GM10266 (cell line): Measurements from ENCODE around the gene ERGIC3.

Source experiments
- DNase-seq: peaks from one replicate; pipeline ENCODE4 v3.0.0; 2012; ENCODE audit errors: extremely low spot score
- CTCF ChIP-seq: IDR thresholded peaks from 2 replicates; pipeline ENCODE4 v1.5.1; 2012; ENCODE audit warnings: mild to moderate bottlenecking, low read depth; ENCODE audit not compliant: control insufficient read depth, insufficient read depth; ENCODE audit errors: missing control alignments

The ERGIC3 gene

GRCh38 chr20:35586751-35587425 is 45.0 kb downstream of the ERGIC3 start:
- TF ChIP-seq CTCF: no peak
- no peak for DNase-seq

DNA sequence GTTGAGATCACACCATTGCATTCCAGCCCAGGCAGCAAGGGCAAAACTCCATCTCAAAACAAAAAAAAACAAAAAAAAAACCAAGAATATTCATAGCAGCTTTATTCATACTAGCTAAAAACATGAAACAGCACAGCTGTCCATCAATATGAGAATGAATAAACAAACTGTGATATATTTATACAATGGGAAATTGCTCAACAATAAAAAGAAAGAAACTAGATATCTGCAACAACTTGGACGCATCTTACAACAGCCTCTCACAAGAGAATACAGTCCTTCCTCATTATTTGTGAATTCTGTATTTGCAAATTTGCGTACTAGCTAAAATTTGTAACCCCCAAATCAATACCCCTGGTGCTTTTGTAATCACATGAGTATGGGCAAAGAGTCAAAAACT is 45.6 kb downstream of the ERGIC3 start:
- TF ChIP-seq CTCF: no peak

DNA sequence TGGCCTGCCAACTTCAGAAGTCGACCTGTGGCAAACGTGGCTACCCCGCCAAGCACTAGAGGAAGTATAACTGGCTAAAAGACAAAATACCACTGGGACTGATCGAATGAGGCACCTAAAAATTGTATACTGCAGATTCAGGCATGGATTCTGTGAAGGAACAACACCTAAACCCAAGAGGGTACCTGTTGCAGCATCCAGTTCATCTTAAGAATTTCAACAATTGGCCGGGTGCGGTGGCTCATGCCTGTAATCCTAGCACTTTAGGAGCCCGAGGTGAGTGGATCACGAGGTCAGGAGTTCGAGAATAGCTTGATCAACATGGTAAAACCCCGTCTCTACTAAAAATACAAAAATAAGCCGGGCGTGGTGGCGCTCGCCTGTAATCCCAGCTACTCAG is 46.5 kb downstream of the ERGIC3 start:
- TF ChIP-seq CTCF: no peak
- no peak for DNase-seq

More for the DNA sequence above, 45.6 kb downstream of the ERGIC3 start:
- DNase-seq: no peak

DNA sequence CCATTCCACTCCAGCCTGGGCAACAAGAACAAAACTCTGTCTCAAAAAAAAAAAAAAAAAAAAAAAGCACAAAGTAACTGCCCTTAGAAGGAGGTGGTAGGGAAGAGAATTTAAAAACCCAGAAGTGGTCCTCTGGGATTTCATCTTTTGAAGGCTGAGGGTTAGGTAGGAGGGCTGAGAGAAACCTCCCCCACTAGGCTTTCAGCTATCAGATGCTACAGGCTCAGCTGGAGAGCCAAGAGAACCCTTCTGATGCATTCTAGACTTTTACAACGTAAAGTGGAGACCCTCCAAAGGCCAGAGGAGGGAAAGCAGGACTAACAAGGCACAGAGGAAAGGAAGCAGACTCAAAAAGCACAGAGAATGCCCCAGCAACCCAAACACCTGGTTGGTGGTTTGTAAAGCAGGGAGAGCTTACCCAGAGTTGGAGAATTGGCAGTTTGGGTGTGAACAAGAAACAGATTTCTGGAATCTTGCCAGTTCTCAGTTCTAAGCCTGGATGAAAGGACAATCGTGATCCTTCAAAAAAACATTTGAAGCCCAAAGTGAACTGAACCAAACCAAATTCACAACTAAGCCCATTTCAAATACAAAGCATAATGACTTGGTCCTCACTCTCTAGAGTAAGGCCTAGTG is 50.6 kb downstream of the ERGIC3 start:
- no peak for DNase-seq
- no peak for TF ChIP-seq CTCF

- TF ChIP-seq CTCF: no peak
Observed at GRCh38 chr20:35595456-35595855, 53.6 kb downstream of the ERGIC3 start.

DNA sequence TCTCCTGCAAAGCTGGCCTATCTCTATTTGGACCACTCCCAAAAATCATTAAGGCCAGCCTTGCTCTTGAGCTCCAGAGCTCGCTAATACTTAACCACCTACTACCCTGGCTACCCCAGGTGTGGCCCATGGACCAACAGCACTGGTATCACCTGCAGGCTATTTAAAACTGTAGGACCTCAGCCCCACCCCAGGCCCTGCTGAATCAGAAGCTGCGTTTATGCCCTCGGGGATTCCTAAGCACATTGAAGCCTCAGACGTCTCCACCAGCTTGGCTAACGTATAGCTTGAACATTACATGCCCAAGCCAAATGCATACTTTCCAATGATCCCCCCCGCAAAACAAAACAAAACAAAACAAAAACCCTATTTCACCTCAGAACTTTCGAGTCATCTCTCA is 54.0 kb downstream of the ERGIC3 start:
- no peak for DNase-seq
- no peak for TF ChIP-seq CTCF

More at GRCh38 chr20:35595456-35595855, 53.6 kb downstream of the ERGIC3 start:
- no peak for DNase-seq

- DNase-seq: no peak
- no peak for TF ChIP-seq CTCF
Observed at GRCh38 chr20:35597186-35597585, 55.3 kb downstream of the ERGIC3 start.
